ENCODE data around the gene CEP192. TPM values are rescaled to one million over a fixed set of nuclear protein-coding genes. Genes with fewer than 3 reads are reported as not detected.

The CEP192 gene
- total and polyA plus RNA-seq, 2 of the 13 experiments (the other 11 are each of a cell fraction or from before 2014, with no cell fraction given) = 15.3 to 24.7 TPM

DNA sequence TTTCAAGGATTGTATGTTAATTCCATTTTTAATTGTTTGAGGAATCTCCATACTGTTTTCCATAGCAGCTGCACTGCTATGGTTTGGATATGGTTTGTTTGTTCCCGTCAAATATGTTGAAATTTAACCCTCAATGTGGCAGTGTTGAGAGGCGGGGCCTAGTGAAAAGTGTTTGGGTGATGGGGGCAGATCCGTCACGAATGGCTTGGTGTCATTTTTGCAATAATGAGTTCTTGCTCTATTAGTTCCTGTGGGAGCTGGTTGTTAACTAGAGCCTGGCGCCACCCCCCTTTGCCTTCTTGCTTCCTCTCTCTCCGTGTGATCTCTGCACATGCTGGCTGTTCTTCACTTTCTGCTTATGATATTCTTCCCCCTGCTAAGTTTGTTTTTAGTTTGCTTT is 156.0 kb downstream of the CEP192 start (continued):
- TF ChIP-seq, protein P1, sequence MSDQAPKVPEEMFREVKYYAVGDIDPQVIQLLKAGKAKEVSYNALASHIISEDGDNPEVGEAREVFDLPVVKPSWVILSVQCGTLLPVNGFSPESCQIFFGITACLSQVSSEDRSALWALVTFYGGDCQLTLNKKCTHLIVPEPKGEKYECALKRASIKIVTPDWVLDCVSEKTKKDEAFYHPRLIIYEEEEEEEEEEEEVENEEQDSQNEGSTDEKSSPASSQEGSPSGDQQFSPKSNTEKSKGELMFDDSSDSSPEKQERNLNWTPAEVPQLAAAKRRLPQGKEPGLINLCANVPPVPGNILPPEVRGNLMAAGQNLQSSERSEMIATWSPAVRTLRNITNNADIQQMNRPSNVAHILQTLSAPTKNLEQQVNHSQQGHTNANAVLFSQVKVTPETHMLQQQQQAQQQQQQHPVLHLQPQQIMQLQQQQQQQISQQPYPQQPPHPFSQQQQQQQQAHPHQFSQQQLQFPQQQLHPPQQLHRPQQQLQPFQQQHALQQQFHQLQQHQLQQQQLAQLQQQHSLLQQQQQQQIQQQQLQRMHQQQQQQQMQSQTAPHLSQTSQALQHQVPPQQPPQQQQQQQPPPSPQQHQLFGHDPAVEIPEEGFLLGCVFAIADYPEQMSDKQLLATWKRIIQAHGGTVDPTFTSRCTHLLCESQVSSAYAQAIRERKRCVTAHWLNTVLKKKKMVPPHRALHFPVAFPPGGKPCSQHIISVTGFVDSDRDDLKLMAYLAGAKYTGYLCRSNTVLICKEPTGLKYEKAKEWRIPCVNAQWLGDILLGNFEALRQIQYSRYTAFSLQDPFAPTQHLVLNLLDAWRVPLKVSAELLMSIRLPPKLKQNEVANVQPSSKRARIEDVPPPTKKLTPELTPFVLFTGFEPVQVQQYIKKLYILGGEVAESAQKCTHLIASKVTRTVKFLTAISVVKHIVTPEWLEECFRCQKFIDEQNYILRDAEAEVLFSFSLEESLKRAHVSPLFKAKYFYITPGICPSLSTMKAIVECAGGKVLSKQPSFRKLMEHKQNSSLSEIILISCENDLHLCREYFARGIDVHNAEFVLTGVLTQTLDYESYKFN (CRISPR knock-in tag; conservative IDR thresholded peaks at IDR 0.05) = 0 out of 2 replicates have a peak, but pooled peaks have one; percentile 33
- TF ChIP-seq LCORL (IDR thresholded peaks at IDR 0.05) = no peak
- 0 out of 2 replicates have a peak, but pooled peaks have one; percentile 25 for TF ChIP-seq LCORL (CRISPR knock-in tag; IDR thresholded peaks at IDR 0.05)
- TF ChIP-seq HDAC1 (CRISPR knock-in tag; IDR thresholded peaks at IDR 0.05) = peak; percentile 39; the same call in 1 of the 2 replicates
- TF ChIP-seq HOXA9 (CRISPR knock-in tag; IDR thresholded peaks at IDR 0.05; ENCODE audit: borderline replicate concordance) = no peak
- TF ChIP-seq RXRB (CRISPR knock-in tag; IDR thresholded peaks at IDR 0.05; ENCODE audit: borderline replicate concordance) = peak; percentile 44; the same call in 1 of the 2 replicates
- no peak for TF ChIP-seq GABPA (IDR thresholded peaks at IDR 0.05; ENCODE audit: low read depth, low read length)
- peak; percentile 57 for TF ChIP-seq GABPA (CRISPR knock-in tag; IDR thresholded peaks at IDR 0.05; ENCODE audit: low read depth)
- TF ChIP-seq CEBPG (CRISPR knock-in tag; IDR thresholded peaks at IDR 0.05) = peak; percentile 31; the same call in 1 of the 2 replicates
- 0 out of 2 replicates have a peak, but pooled peaks have one; percentile 45 for TF ChIP-seq MIXL1 (CRISPR knock-in tag; IDR thresholded peaks at IDR 0.05)
- TF ChIP-seq SP5 (CRISPR knock-in tag; IDR thresholded peaks at IDR 0.05; ENCODE audit: borderline replicate concordance, low read depth) = peak; percentile 18; the same call in 1 of the 2 replicates

DNA sequence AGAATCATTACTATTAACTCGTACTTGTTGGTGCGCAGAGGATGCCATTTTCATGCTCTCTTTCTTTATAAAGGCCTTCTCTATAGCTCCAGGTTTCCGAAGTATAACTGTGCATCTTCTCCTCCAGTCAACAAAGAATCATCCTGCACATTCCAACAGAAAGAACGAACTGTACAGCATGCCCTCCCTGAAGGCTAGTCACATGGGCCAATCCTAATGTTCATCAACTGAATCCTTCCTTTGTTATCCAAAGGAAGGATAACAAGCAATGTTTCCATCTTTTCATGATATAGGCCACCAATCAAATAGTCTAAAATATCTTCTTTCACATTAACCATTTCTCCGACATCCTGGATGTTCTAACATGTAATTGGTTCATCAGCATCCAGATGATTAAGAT is 160.5 kb downstream of the CEP192 start:
- 43% methylated on average over 5 of the region's 5 CpGs for WGBS (ENCODE audit: low lambda C conversion rate)
- no TSS peak for BruUV-seq (replicated peaks)
- no peaks in the 10 kb centered on the region for H3K79me2 ChIP-seq (ENCODE audit: insufficient read depth, low read length)
- ChIA-PET CTCF (ENCODE audit: low intra/inter-chr PET ratio, low total read pairs) (no interaction called here), POLR2A (no interaction called here)
- intact Hi-C loops (cut with micrococcal nuclease; ENCODE audit: unreplicated experiment) = no loop called here
- H3K9me3 ChIP-seq (ENCODE audit: low read length) = peaks cover 4% of the 10 kb centered on the region; the same call in 1 of the 2 replicates
- no peaks in the 10 kb centered on the region for H3K36me3 ChIP-seq (replicated peaks in 1 of 2; ENCODE audit: control insufficient read depth in 1 of 2, insufficient read depth in 2 of 2, low read length in 2 of 2)
- DNase-seq (ENCODE audit: low spot score) (no peak), FAIRE-seq (no peak), ATAC-seq (no peak)
- H3K27me3 ChIP-seq (ENCODE audit: control insufficient read depth in 1 of 2, insufficient read depth in 2 of 2, low read length in 2 of 2) = no peaks in the 10 kb centered on the region
- in situ Hi-C loops (cut with HindIII; ENCODE audit: extremely low pct_ligation_motif_present, low pct_unique_long_range_greater_than_20kb) = no loop called here
- no peak overlapping the region for H3K4me2 ChIP-seq (ENCODE audit: low read depth, low read length)
- no peak overlapping the region for H2AFZ ChIP-seq (ENCODE audit: low read length)
- peaks cover 18% of the 10 kb centered on the region for H3K4me1 ChIP-seq (ENCODE audit: insufficient read depth, low read length)
- H3K4me3 ChIP-seq (replicated peaks in 1 of 3; ENCODE audit: insufficient read depth in 1 of 3, low read depth in 2 of 3, low read length in 3 of 3) = no peak overlapping the region
- no peak overlapping the region for H3K27ac ChIP-seq (ENCODE audit: extremely low read length, insufficient read depth, low read length)
- no peaks in the 10 kb centered on the region for H4K20me1 ChIP-seq (ENCODE audit: insufficient read depth, low read length)
- H3K9ac ChIP-seq (ENCODE audit: insufficient read depth, low read depth, low read length) = no peak overlapping the region
- TF ChIP-seq CHCHD3 (CRISPR knock-in tag; IDR thresholded peaks at IDR 0.05) = no peak
- TF ChIP-seq TFDP1 (CRISPR knock-in tag; IDR thresholded peaks at IDR 0.05; ENCODE audit: borderline replicate concordance) = no peak
- TF ChIP-seq ZSCAN21 (CRISPR knock-in tag; IDR thresholded peaks at IDR 0.05; ENCODE audit: borderline replicate concordance) = no peak
- TF ChIP-seq, protein P2, sequence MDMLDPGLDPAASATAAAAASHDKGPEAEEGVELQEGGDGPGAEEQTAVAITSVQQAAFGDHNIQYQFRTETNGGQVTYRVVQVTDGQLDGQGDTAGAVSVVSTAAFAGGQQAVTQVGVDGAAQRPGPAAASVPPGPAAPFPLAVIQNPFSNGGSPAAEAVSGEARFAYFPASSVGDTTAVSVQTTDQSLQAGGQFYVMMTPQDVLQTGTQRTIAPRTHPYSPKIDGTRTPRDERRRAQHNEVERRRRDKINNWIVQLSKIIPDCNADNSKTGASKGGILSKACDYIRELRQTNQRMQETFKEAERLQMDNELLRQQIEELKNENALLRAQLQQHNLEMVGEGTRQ (IDR thresholded peaks at IDR 0.05; ENCODE audit: low read depth, low read length) = no peak
- TF ChIP-seq, protein P2 (CRISPR knock-in tag; IDR thresholded peaks at IDR 0.05; ENCODE audit: borderline replicate concordance) = no peak
- TF ChIP-seq ZNF598 (CRISPR knock-in tag; IDR thresholded peaks at IDR 0.05; ENCODE audit: borderline replicate concordance) = no peak
- no peak for TF ChIP-seq KDM6A (CRISPR knock-in tag; IDR thresholded peaks at IDR 0.05; ENCODE audit: low read depth)
- TF ChIP-seq KDM3A (CRISPR knock-in tag; IDR thresholded peaks at IDR 0.05; ENCODE audit: low read depth) = no peak
- TF ChIP-seq FOXA1 (IDR thresholded peaks at IDR 0.05) = no peak
- no peak for TF ChIP-seq FOXA1 (CRISPR knock-in tag; IDR thresholded peaks at IDR 0.05)

All from HepG2 (cell line).